ENCODE measurements around the gene NDUFB5. TPM values are rescaled to one million over a fixed set of nuclear protein-coding genes. Genes with fewer than 3 reads are reported as not detected.

The NDUFB5 gene
- total and polyA plus RNA-seq, 10 of the 15 experiments (the other 5 are each of a cell fraction or from before 2014, with no cell fraction given): 82.0 to 320 (median 126) TPM

GRCh38 chr3:179604321-179605078 lies at the start of gene NDUFB5, which contains the start of gene MRPL47 (continued):
- TF ChIP-seq CUX1 (IDR thresholded peaks at IDR 0.05; ENCODE audit: insufficient replicate concordance, low read depth, low read length) (no peak), SMARCA5 (IDR thresholded peaks at IDR 0.05) (0 out of 2 replicates have a peak, but pooled peaks have one; percentile 11), EGR1 (IDR thresholded peaks at IDR 0.05; ENCODE audit: borderline replicate concordance in 1 of 2, low read depth in 2 of 2, low read length in 2 of 2) (peak in 1 of 2 experiments; percentile 26; a peak in 1 of 3 replicates), POLR2AphosphoS5 (IDR thresholded peaks at IDR 0.05; ENCODE audit: low read length) (peak; percentile 92), ZNF274 (IDR thresholded peaks at IDR 0.05; ENCODE audit: insufficient read depth, insufficient read length) (no peak), ZBTB11 (CRISPR knock-in tag; IDR thresholded peaks at IDR 0.05) (no peak), ATF2 (IDR thresholded peaks at IDR 0.05; ENCODE audit: low read length) (no peak), BHLHE40 (IDR thresholded peaks at IDR 0.05; ENCODE audit: borderline replicate concordance in 1 of 2, low read depth in 2 of 2, low read length in 1 of 2) (peak; percentile 6 to 54; a peak in 2 of 4 replicates), FOS (IDR thresholded peaks at IDR 0.05; ENCODE audit: borderline replicate concordance, extremely low read depth, insufficient read length) (no peak), REST (IDR thresholded peaks at IDR 0.05; ENCODE audit: low read depth, low read length) (0 out of 2 replicates have a peak, but pooled peaks have one; percentile 11), BCL11A (IDR thresholded peaks at IDR 0.05; ENCODE audit: low read depth, low read length) (no peak), CBX3 (IDR thresholded peaks at IDR 0.05; ENCODE audit: borderline replicate concordance, low read depth) (no peak)
